H9 (cell line): ENCODE results near the gene TEX51. TPM values are rescaled to one million over a fixed set of nuclear protein-coding genes. Genes with fewer than 3 reads are reported as not detected.

Source experiments
- DNase-seq: peaks from one replicate; pipeline ENCODE4 v3.0.0-alpha.2; 2017
- H2AFZ ChIP-seq: one replicate; pipeline ENCODE4 v1.6.1; 2013; ENCODE audit warnings: mild to moderate bottlenecking, low read length, control low read depth, moderate library complexity
- H2AK5ac ChIP-seq: 2 replicates; pipeline ENCODE4 v1.6.1; 2013; ENCODE audit warnings: low read length, control low read depth, mixed read lengths; ENCODE audit not compliant: insufficient read length
- H2BK120ac ChIP-seq: one replicate; pipeline ENCODE4 v1.6.1; 2013; ENCODE audit warnings: low read depth, mild to moderate bottlenecking, low read length, control low read depth, inconsistent platforms; ENCODE audit not compliant: poor library complexity, severe bottlenecking
- H2BK12ac ChIP-seq: 2 replicates; pipeline ENCODE4 v1.6.1; 2013; ENCODE audit warnings: low read length, control low read depth, mixed read lengths, low read depth; ENCODE audit not compliant: insufficient read length
- H2BK15ac ChIP-seq: 2 replicates; pipeline ENCODE4 v1.6.1; 2013; ENCODE audit warnings: low read depth, low read length, control low read depth
- H2BK20ac ChIP-seq: one replicate; pipeline ENCODE4 v1.6.1; 2013; ENCODE audit warnings: low read depth, mild to moderate bottlenecking, low read length, control low read depth, inconsistent platforms; ENCODE audit not compliant: poor library complexity, severe bottlenecking
- H2BK5ac ChIP-seq: 2 replicates; pipeline ENCODE4 v1.6.1; 2013; ENCODE audit warnings: low read length, control low read depth, mixed read lengths; ENCODE audit not compliant: insufficient read length
- H3K14ac ChIP-seq: 2 replicates; pipeline ENCODE4 v1.6.1; 2013; ENCODE audit warnings: low read length, control low read depth; ENCODE audit not compliant: insufficient read depth
- H3K18ac ChIP-seq: 2 replicates; pipeline ENCODE4 v1.6.1; 2013; ENCODE audit warnings: low read depth, mild to moderate bottlenecking, mixed read lengths, low read length, control low read depth; ENCODE audit not compliant: insufficient read length
- H3K23ac ChIP-seq: 2 replicates; pipeline ENCODE4 v1.6.1; 2013; ENCODE audit warnings: low read length, control low read depth, mixed read lengths, low read depth; ENCODE audit not compliant: insufficient read length
- H3K23me2 ChIP-seq: 2 replicates; pipeline ENCODE4 v1.6.1; 2013; ENCODE audit warnings: low read depth, mild to moderate bottlenecking, mixed read lengths, low read length, control low read depth; ENCODE audit not compliant: insufficient read length, poor library complexity, severe bottlenecking
- H3K27ac ChIP-seq: 2 replicates; pipeline ENCODE4 v1.5.1; 2013; ENCODE audit warnings: low read length, control low read depth, mixed read lengths, low read depth; ENCODE audit not compliant: insufficient read length
- H3K27me3 ChIP-seq: 2 replicates; pipeline ENCODE4 v1.6.1; 2013; ENCODE audit warnings: low read length, control low read depth, inconsistent platforms; ENCODE audit not compliant: insufficient read depth
- H3K4ac ChIP-seq: 2 replicates; pipeline ENCODE4 v1.6.1; 2013; ENCODE audit warnings: low read depth, mild to moderate bottlenecking, control low read depth, inconsistent platforms, low read length, moderate library complexity
- H3K4me1 ChIP-seq: 2 replicates; pipeline ENCODE4 v1.6.1; 2013; ENCODE audit warnings: low read length, control low read depth, inconsistent platforms; ENCODE audit not compliant: insufficient read depth
- H3K4me2 ChIP-seq: 2 replicates; pipeline ENCODE4 v1.6.1; 2013; ENCODE audit warnings: low read length, control low read depth, mixed read lengths; ENCODE audit not compliant: insufficient read length, insufficient read depth
- H3K56ac ChIP-seq: 2 replicates; pipeline ENCODE4 v1.6.1; 2013; ENCODE audit warnings: low read depth, mild to moderate bottlenecking, mixed read lengths, low read length, control low read depth; ENCODE audit not compliant: insufficient read length
- H3K79me1 ChIP-seq: 2 replicates; pipeline ENCODE4 v1.6.1; 2013; ENCODE audit warnings: low read depth, mild to moderate bottlenecking, moderate library complexity, low read length, control low read depth, inconsistent platforms; ENCODE audit not compliant: insufficient read depth, poor library complexity, severe bottlenecking
- H3K79me2 ChIP-seq: 2 replicates; pipeline ENCODE4 v1.6.1; 2013; ENCODE audit warnings: low read length, control low read depth, inconsistent platforms; ENCODE audit not compliant: insufficient read depth
- H3K9ac ChIP-seq: 2 replicates; pipeline ENCODE4 v1.6.1; 2013; ENCODE audit warnings: low read length, control low read depth, mixed read lengths; ENCODE audit not compliant: insufficient read length; ENCODE audit errors: extremely low read depth
- H3K9me3 ChIP-seq: one replicate; pipeline ENCODE4 v1.6.1; 2013; ENCODE audit warnings: low read depth, low read length, inconsistent platforms; ENCODE audit not compliant: control insufficient read depth
- H3T11ph ChIP-seq: one replicate; pipeline ENCODE4 v1.6.1; 2013; ENCODE audit warnings: mild to moderate bottlenecking, low read length, control low read depth, inconsistent platforms
- H4K20me1 ChIP-seq: one replicate; pipeline ENCODE4 v1.6.1; 2013; ENCODE audit not compliant: control insufficient read depth, insufficient read length, insufficient read depth
- H4K5ac ChIP-seq: 2 replicates; pipeline ENCODE4 v1.6.1; 2013; ENCODE audit warnings: low read depth, mild to moderate bottlenecking, mixed read lengths, low read length, control low read depth; ENCODE audit not compliant: insufficient read length
- H4K8ac ChIP-seq: replicated peaks from 2 replicates; pipeline ENCODE4 v1.6.1; 2013; ENCODE audit warnings: low read length, control low read depth, mixed read lengths, low read depth; ENCODE audit not compliant: insufficient read length
- H4K91ac ChIP-seq: 2 replicates; pipeline ENCODE4 v1.6.1; 2013; ENCODE audit warnings: low read depth, mild to moderate bottlenecking, moderate library complexity, mixed read lengths, low read length, control low read depth; ENCODE audit not compliant: insufficient read length
- H3K27ac Mint-ChIP-seq, 3 experiments: 2 replicates in 2 of 3; 3 replicates in 1 of 3; pipeline ENCODE4 v1.8.0; 2020 to 2021; ENCODE audit warnings: mixed read lengths in 3 of 3, mild to moderate bottlenecking in 1 of 3, moderate library complexity in 1 of 3
- H3K27me3 Mint-ChIP-seq: 2 replicates; pipeline ENCODE4 v1.8.0; 2021; ENCODE audit warnings: low read depth, mild to moderate bottlenecking, moderate library complexity, mixed read lengths
- H3K36me3 Mint-ChIP-seq, 3 experiments: 2 replicates in 2 of 3; 3 replicates in 1 of 3; pipeline ENCODE4 v1.8.0; 2020 to 2021; ENCODE audit warnings: low read depth in 3 of 3, mixed read lengths in 3 of 3; ENCODE audit not compliant: insufficient read depth in 1 of 3
- H3K4me1 Mint-ChIP-seq, 2 experiments: 2 replicates each; pipeline ENCODE4 v1.8.0; 2020; ENCODE audit warnings: mixed read lengths in 2 of 2
- H3K4me3 Mint-ChIP-seq, 2 experiments: 2 replicates in 1 of 2; 3 replicates in 1 of 2; pipeline ENCODE4 v1.8.0; 2020 to 2021; ENCODE audit warnings: mild to moderate bottlenecking in 2 of 2, mixed read lengths in 2 of 2, moderate library complexity in 1 of 2
- H3K9me3 Mint-ChIP-seq, 2 experiments: 2 replicates in 1 of 2; 3 replicates in 1 of 2; pipeline ENCODE4 v1.8.0; 2020; ENCODE audit warnings: mild to moderate bottlenecking in 2 of 2, mixed read lengths in 2 of 2, moderate library complexity in 1 of 2
- WGBS: extraction: QIAGEN DNeasy Blood & Tissue Kit; methylation state at CpG from one replicate; pipeline ENCODE4 v1.1.7; 2013; ENCODE audit warnings: missing lambda C conversion rate, low lambda C conversion rate, mixed read lengths; ENCODE audit not compliant: insufficient read length; ENCODE audit errors: extremely low coverage; 5-methylcytosine and 5-hydroxymethylcytosine counted together
- total RNA-seq: library from RNA; stranded (reverse); gene quantifications from 2 replicates; pipeline ENCODE4 v1.2.1, GENCODE V29; 2021
- TF ChIP-seq, protein P1 (sequence below): fragments of 200-600 bp; sonication (generic); conservative IDR thresholded peaks from 3 replicates; pipeline ENCODE4 v1.8.0; 2021; ENCODE audit warnings: antibody characterized with exemption, mild to moderate bottlenecking

Gene TEX51
- total RNA-seq, 1 experiment from 2014 or later = not detected

DNA sequence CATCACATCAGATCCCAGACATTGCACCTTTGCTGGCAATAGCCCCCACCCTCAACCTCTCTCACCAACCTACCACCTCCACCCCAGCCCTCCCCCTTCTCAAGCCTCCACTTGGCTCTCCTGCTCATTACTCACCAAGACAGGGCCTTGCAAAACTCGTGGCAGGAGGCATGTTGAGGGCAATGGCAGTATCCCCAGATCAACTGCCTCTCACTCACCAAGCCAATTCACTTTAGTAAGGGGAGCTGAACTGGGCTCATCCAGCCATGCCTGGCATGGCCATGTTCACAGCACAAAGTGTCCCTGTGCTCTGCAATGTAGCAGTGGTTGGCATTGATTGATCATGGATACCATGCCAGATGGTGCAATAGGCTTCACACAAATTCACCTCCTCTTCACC lies 46.3 kb upstream of the TEX51 start:
- Mint-ChIP-seq H3K27ac (no peak overlapping the region; a peak in 1 of 7 replicates), H3K36me3 (no peaks in the 10 kb centered on the region; a peak in 1 of 7 replicates)

More for the DNA sequence above, 46.3 kb upstream of the TEX51 start:
- TF ChIP-seq, protein P1, sequence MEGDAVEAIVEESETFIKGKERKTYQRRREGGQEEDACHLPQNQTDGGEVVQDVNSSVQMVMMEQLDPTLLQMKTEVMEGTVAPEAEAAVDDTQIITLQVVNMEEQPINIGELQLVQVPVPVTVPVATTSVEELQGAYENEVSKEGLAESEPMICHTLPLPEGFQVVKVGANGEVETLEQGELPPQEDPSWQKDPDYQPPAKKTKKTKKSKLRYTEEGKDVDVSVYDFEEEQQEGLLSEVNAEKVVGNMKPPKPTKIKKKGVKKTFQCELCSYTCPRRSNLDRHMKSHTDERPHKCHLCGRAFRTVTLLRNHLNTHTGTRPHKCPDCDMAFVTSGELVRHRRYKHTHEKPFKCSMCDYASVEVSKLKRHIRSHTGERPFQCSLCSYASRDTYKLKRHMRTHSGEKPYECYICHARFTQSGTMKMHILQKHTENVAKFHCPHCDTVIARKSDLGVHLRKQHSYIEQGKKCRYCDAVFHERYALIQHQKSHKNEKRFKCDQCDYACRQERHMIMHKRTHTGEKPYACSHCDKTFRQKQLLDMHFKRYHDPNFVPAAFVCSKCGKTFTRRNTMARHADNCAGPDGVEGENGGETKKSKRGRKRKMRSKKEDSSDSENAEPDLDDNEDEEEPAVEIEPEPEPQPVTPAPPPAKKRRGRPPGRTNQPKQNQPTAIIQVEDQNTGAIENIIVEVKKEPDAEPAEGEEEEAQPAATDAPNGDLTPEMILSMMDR = no peak
- H3K79me1 ChIP-seq = no peaks in the 10 kb centered on the region
- no peak overlapping the region for H4K5ac ChIP-seq
- H2BK5ac ChIP-seq = no peak overlapping the region
- no peak overlapping the region for H3T11ph ChIP-seq
- no peak for DNase-seq
- H2AFZ ChIP-seq = no peak overlapping the region
- no peaks in the 10 kb centered on the region for H3K27me3 ChIP-seq
- H3K27ac ChIP-seq = no peak overlapping the region
- no peaks in the 10 kb centered on the region for H3K9me3 ChIP-seq
- peaks cover 21% of the 10 kb centered on the region for H3K27me3 Mint-ChIP-seq
- H3K18ac ChIP-seq = no peak overlapping the region
- no peak overlapping the region for H2BK12ac ChIP-seq
- H3K79me2 ChIP-seq = no peaks in the 10 kb centered on the region
- H3K4me1 Mint-ChIP-seq = no peaks in the 10 kb centered on the region
- H2BK20ac ChIP-seq = no peak overlapping the region
- H3K56ac ChIP-seq = no peak overlapping the region
- no peaks in the 10 kb centered on the region for H3K4me1 ChIP-seq
- no peak overlapping the region for H3K23ac ChIP-seq
- no peaks in the 10 kb centered on the region for H3K23me2 ChIP-seq
- no peak overlapping the region for H2BK15ac ChIP-seq
- no peak overlapping the region for H4K91ac ChIP-seq
- H3K9ac ChIP-seq = no peak overlapping the region
- no CpG with 5 or more reads among the region's 1 CpG for WGBS
- no peak overlapping the region for H3K4me2 ChIP-seq
- no peak overlapping the region for H2BK120ac ChIP-seq
- H3K4me3 Mint-ChIP-seq = no peak overlapping the region
- no peak overlapping the region for H3K4ac ChIP-seq
- no peak overlapping the region for H2AK5ac ChIP-seq
- H4K8ac ChIP-seq = no peak overlapping the region
- no peak overlapping the region for H3K14ac ChIP-seq
- H4K20me1 ChIP-seq = no peaks in the 10 kb centered on the region
- no peaks in the 10 kb centered on the region; a peak in 1 of 5 replicates for H3K9me3 Mint-ChIP-seq
